NCI-H82 (cell line): Measurements from ENCODE around the gene INF2.
"Not testable (repeated sequence)": the region's sequence is repeated elsewhere in the genome, so short reads cannot be mapped to it uniquely, and the experiment has no call there.

ENCODE experiments used
- DNase-seq: peaks from one replicate; lab custom pipeline; 2025; lab: John Stamatoyannopoulos, UW

INF2 gene

DNA sequence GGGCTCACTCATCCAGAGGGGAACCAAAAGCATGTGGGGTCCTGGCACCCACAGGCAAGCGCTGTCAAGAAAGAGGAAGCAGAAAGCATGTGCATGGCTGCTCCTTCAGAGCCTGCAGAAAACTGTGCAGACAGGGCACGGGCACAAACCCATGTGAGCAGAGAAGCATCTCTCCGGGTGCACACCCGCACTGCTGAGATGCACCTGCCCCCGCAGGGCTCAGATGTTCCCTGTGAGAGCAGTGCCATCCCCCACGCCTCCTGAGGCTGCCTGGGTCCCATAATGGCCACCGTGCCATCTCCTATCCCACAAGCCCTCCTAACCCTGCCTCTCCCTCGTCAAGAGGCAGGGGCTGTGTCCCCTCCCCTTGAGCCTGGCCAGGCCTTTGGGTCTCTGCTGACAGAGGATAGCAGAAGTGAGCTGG, 32.3 kb upstream of the INF2 start:
- no peak for DNase-seq

DNA sequence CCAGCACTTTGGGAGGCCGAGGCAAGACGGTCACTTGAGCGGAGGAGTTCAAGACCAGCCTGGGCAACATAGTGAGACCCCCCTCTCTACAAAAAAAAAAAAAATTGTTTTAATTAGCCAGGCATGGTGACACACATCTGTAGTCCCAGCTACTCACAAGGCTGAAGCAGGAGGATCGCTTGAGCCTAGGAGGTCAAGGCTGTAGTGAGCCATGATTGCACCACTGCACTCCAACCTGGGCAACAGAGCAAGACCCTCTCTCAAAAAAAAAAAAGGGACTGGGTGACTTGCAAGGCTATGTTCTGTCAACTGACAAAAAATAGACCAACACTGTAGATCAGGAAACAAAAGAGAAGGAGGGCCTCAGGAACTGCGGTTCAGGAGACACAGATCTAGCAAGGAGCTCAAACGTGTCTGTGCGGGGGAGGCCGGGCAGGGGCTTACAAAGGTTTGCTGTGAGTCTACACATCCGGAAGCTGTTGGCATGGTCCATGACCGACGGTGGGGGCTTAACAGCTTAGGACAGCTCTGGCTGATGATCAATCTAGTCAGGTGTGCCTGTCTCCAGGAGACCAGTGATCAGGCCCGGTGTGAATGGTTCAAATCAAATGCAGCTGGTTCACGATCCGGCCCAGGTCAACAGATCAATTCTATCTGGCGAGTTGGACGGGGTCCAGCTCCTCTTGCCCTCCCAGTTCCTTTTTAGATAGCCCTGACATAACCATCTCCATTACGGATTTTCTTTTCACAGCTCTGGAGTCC, 31.7 kb upstream of the INF2 start:
- peak; percentile 12 for DNase-seq

GRCh38 chr14:104658325-104658712, 31.1 kb upstream of the INF2 start:
- no peak for DNase-seq

DNA sequence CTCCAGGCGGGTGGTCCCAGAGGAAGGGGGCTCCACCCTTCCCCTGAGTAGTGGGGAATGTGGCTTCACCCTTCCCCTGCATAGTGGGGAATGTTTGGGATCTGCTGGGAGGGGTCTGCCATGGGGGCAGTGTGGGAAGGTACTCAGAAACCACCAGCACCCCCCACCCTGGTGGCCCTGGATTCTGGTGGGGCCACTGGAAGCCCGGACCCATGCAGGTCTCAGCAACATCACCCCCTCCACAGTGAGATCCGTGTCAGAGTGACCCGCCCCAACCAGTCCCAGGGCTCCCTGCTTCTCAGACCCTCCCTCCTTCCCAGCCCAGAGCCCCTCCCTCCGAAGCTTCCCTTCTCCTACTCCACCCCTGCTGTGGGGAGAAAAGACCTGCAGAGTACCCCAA, 30.3 kb upstream of the INF2 start:
- DNase-seq = no peak

DNA sequence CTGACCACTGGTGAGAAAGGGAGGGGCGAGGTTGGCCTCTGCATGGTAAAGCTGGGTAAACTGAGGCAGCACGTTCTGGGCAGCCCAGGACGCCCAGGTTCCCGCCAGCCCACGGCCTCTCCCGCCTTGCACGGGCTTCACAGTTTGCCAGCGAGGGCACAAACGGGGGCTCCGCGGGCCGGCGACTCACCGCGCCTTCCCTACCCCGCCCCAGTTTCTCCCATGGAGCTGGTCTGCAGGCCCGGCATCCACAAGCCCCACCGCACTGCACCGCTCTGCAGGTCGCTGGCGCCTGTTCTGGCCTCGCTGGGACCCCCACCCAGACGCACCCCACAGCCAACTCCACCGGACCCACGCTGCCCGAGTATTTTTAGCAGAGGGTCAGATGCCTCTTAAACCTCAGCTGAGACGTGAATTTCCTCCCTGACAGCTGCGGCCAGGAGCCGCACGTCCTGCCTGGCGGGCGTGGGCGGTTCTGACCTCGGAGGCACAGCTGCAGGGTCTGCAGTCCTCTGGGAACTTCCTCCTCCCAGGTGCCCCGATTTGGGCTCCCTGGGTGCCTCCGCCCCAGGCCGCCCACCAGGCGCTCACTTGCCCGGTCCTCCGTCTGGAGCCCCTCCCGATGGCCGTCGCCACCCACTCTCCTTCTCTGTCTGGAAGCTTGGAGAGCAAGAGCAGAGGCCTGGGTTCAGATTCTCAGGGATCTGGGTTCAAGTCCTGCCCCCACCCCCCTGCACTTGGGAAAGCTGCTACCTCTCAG, 29.5 kb upstream of the INF2 start:
- DNase-seq = no peak

GRCh38 chr14:104660597-104660996, 28.8 kb upstream of the INF2 start:
- no peak for DNase-seq

DNA sequence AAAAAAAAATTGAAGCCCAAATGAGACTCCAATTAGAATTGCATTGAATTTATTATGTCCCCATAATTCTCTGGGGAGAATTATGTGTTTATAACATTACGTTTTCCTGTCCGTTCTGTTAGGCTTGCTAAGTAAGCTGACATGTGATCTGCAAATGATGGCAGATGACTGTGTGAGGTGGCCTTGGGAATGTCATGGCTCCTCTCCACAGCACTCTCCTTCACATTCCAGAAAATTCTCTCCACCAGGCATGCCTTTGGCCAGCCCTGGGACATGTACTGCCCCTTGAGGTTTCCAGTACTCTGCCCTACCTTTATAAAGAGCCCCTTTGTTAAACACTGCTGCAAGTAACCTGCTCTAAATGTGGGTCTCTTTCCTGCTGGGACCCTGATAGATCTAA, 28.3 kb upstream of the INF2 start:
- DNase-seq = no peak

GRCh38 chr14:104661528-104662157, 27.8 kb upstream of the INF2 start:
- not testable (repeated sequence) for DNase-seq

DNA sequence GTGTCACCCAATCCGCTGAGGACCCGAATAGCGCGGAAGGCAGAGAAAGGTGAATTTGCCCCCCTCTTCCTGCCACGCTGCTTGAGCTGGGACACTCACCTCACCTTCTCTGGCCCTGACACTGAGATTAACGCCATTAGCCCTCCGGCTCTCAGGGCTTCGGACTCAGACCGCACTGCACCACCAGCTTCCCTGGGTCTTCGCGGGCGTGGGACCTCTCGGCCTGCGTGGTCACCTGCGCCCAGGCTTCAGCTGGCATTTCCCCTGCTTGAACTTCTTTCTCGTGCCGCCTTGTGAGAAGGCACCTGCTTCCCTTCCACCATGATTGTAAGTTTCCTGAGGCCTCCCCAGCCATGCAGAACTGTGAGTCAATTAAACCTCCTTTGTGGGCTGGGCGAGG, 26.9 kb upstream of the INF2 start:
- not testable (repeated sequence) for DNase-seq

- DNase-seq = no peak
Observed at GRCh38 chr14:104664107-104664506, 25.3 kb upstream of the INF2 start.

DNA sequence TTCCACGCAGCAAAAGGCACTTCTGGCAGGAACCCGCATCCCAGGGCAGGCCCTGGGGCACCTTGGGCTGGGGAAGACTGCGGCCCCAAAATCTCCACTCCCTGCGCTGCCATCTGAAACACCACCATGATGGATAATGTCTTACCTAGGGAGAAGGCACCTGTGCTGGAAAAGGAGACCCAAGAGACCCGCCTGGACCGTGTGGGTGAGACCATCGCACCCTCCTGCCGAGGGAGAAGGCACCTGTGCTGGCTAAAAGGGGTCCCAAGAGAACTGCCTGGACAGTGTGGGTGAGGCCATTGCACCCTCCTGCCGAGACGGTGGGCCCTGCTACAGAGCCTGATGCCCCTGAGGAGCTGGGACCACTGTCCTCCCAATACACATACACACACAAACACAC, 24.8 kb upstream of the INF2 start:
- DNase-seq = no peak

GRCh38 chr14:104665114-104665656, 24.2 kb upstream of the INF2 start:
- DNase-seq = no peak

DNA sequence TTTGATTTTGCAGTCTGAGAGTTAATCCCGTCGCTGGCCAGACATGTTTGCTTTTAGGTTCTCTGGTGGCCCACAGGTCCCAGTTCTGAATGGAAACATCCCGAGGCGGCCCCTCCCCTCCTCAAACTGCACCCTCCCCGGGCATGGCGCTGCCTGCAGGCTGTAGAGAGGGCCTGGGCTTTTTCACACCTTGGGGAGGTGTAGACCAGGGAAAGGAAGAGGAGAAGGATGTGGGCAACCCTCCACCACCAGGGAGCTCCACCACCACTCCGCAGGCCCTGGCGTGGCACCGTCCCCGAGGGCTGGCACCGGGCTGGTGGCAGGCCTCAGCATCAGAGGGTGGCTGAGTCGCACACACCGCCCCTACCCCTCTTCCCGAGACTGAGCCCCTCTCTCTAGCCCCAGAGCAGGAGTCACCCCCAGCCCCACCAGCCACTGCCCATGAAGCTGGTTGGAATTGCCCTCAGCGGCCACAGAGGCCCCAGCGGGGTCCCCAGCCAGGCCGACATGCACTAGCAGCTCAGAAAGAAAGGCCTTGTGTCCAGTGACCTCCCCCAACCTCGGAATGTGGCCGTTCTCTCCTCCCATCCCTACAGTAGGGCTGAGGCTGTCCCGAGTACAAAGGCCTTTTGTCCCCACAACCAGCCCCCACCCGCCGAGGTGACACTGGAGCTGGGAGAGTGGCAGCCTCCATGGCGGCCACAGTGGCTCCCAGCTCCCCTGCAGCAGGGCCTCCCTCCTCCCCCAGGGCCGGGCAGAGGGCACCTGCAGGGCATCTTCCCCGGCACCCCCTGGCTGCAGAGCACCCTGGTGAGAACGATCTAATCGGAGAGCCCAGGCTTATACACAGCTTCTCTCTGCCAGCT, 23.5 kb upstream of the INF2 start:
- no peak for DNase-seq

DNA sequence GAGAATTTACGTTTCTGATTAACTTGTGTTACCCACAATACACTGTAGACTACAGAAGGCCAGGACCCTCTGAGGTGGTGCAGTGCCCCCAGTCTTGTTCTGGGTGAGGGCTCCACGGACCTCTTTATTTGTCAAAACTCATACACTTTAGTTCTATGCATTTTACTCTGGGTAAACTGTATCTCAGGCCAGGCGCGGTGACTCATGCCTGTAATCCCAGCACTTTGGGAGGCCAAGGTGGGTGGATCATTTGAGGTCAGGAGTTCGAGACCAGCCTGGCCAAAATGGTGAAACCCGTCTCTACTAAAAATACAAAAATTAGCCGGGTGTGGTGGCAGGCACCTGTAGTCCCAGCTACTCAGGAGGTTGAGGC, 22.9 kb upstream of the INF2 start:
- not testable (repeated sequence) for DNase-seq

DNA sequence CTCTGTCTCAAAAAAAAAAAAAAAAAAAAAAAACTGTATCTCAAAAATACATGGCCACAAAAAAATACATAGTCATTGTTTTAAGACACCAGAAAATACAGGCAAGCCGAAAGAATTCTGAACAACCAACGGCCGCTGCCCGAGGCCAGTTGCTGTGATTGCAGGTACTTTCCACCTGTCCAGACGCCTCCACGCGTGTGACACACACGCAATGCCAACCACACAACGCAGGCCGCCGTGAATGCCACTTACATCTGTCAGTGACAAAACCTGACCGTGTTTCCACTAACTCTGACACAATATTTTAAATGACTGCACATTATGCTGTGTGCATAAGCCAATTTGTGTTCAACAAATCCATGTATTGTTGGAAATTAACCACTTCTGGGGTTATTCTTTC, 22.4 kb upstream of the INF2 start:
- no peak for DNase-seq

GRCh38 chr14:104669697-104670096, 19.7 kb upstream of the INF2 start:
- DNase-seq = no peak

GRCh38 chr14:104671330-104671977, 18.0 kb upstream of the INF2 start:
- not testable (repeated sequence) for DNase-seq

- not testable (repeated sequence) for DNase-seq
Observed at GRCh38 chr14:104672119-104672518, 17.3 kb upstream of the INF2 start.

DNA sequence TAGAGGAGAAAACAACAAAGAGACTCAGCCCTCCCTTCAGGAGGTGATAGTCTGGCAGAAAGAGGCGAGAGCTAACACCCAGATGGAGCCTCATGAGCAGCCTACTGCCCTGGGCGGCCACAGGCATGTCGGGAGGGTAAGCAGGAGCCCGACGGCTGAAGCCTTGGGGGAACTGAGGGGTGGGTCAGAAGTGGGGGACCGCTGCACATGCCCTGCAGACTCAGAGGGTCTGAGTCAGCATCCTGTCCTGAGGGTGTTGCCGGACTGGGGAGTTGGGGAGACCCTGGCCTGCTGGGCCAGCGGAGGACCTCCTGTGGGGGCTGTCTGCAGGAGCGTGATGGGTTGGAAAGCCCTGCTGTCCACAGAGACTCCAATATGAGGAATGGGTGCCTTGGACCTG, 15.9 kb upstream of the INF2 start:
- no peak for DNase-seq

DNA sequence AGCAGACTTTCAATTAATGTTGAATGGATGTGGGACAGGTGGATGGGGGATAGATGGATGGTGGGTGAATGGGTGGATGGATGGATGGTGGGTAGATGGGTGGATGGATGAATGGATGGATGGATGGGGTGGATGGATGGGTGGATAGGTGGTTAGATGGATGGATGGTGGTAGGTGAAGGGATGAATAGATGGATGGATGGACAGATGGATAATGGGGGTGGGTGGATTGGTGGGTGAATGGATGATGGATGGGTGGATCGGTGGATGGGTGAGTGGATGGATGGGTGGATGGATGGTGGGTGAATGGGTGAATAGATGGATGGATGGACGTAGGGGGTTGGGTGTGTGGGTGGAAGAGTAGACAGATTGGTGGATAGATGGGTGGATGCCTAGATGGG, 14.0 kb upstream of the INF2 start:
- no peak for DNase-seq

- DNase-seq = no peak
Observed at GRCh38 chr14:104676130-104676693, 13.2 kb upstream of the INF2 start.
